A549 (cell line): ENCODE data around the gene HHLA2. TPM values are rescaled to one million over a fixed set of nuclear protein-coding genes. Genes with fewer than 3 reads are reported as not detected.

Source experiments
- ATAC-seq, 2 experiments: fragments of 200-7000 bp in 1 of 2; fragments of >200 bp in 1 of 2; cut with Nextera tagmentation in 1 of 2; cut with Tn5 transposase in 1 of 2; 3 replicates each; pipeline versions ENCODE4 v1.8.0 to v1.9.1; 2018 to 2020; ENCODE audit warnings: mild to moderate bottlenecking in 1 of 2, moderate library complexity in 1 of 2
- CTCF ChIA-PET: fragments of 300-600 bp; sonication (Branson Sonifier 250); formaldehyde crosslinking; extraction: SDS; loops from one replicate; lab custom pipeline; 2021; ENCODE audit warnings: antibody characterized with exemption, inconsistent platforms; lab: Yijun Ruan, JAX
- POLR2A ChIA-PET: fragments of 350-600 bp; formaldehyde crosslinking; extraction: SDS; loops from one replicate; lab custom pipeline; 2021; ENCODE audit warnings: antibody characterized with exemption, inconsistent platforms; lab: Yijun Ruan, JAX
- DNase-seq, 2 experiments: peaks; one replicate each; pipeline versions ENCODE4 v3.0.0 to v3.0.0-alpha.2; 2011 to 2016; ENCODE audit warnings: low read depth in 1 of 2, low spot score in 1 of 2
- FAIRE-seq: peaks from 2 replicates; lab custom pipeline; 2011; peaks lifted over from hg19 to GRCh38; lab: Jason Lieb, UNC
- H3K27ac ChIP-seq, 2 experiments: fragments of >200 bp; sonication (Bioruptor Twin); formaldehyde crosslinking; 3 replicates each; pipeline ENCODE4 v1.5.1; 2016 to 2017
- H3K4me1 ChIP-seq: fragments of >200 bp; sonication (Bioruptor Twin); formaldehyde crosslinking; 3 replicates; pipeline ENCODE4 v1.6.1; 2016
- H3K4me2 ChIP-seq: fragments of >200 bp; sonication (Bioruptor Twin); formaldehyde crosslinking; 3 replicates; pipeline ENCODE4 v1.6.1; 2016
- H3K4me3 ChIP-seq: fragments of >200 bp; sonication (Bioruptor Twin); formaldehyde crosslinking; 3 replicates; pipeline ENCODE4 v1.5.1; 2016
- H3K9me3 ChIP-seq: fragments of >200 bp; sonication (Bioruptor Twin); formaldehyde crosslinking; 3 replicates; pipeline ENCODE4 v1.6.1; 2016
- CBX2 ChIP-seq: fragments of 200-600 bp; sonication (generic); IDR thresholded peaks from 2 replicates; pipeline ENCODE4 v1.6.1; 2016; ENCODE audit warnings: low read depth, mild to moderate bottlenecking, borderline replicate concordance
- CBX8 ChIP-seq: fragments of 200-600 bp; sonication (generic); IDR thresholded peaks from 2 replicates; pipeline ENCODE4 v1.6.1; 2016
- CEBPB ChIP-seq, 2 experiments: fragments of >200 bp in 1 of 2; sonication (Bioruptor Twin) in 1 of 2; formaldehyde crosslinking in 1 of 2; IDR thresholded peaks; 2 replicates each; pipeline ENCODE4 v1.6.1; 2012 to 2016
- EHMT2 ChIP-seq: fragments of 200-600 bp; sonication (generic); IDR thresholded peaks from 2 replicates; pipeline ENCODE4 v1.6.1; 2016; ENCODE audit warnings: antibody characterized with exemption, low read depth, mild to moderate bottlenecking, moderate library complexity
- EP300 ChIP-seq, 2 experiments: fragments of >200 bp; sonication (Bioruptor Twin); formaldehyde crosslinking; IDR thresholded peaks; 2 replicates in 1 of 2; 3 replicates in 1 of 2; pipeline ENCODE4 v1.6.1; 2016 to 2017
- ESRRA ChIP-seq: fragments of 150-350 bp; IDR thresholded peaks from 2 replicates; pipeline ENCODE4 v1.6.1; 2014; ENCODE audit warnings: mild to moderate bottlenecking, low read length, borderline replicate concordance
- FOSB ChIP-seq: fragments of 250-450 bp; sonication (Bioruptor Pico); IDR thresholded peaks from 2 replicates; pipeline ENCODE4 v1.5.0; 2020; ENCODE audit warnings: mild to moderate bottlenecking, moderate library complexity
- HOXA7 ChIP-seq: fragments of 250-450 bp; sonication (Bioruptor Pico); IDR thresholded peaks from 2 replicates; pipeline ENCODE4 v1.5.0; 2020; ENCODE audit warnings: mild to moderate bottlenecking, moderate library complexity
- HOXB5 ChIP-seq: fragments of 250-450 bp; sonication (Bioruptor Pico); IDR thresholded peaks from 2 replicates; pipeline ENCODE4 v1.5.0; 2020; ENCODE audit warnings: mild to moderate bottlenecking, moderate library complexity
- MAZ ChIP-seq: fragments of 150-350 bp; IDR thresholded peaks from 2 replicates; pipeline ENCODE4 v1.6.1; 2014; ENCODE audit warnings: antibody characterized with exemption, low read depth, low read length, borderline replicate concordance
- MYC ChIP-seq: IDR thresholded peaks from 2 replicates; pipeline ENCODE4 v1.6.1; 2012; ENCODE audit warnings: mild to moderate bottlenecking, inconsistent platforms, low read length, improper control_type of control experiment, borderline replicate concordance
- NFE2L2 ChIP-seq: fragments of 150-350 bp; conservative IDR thresholded peaks from 2 replicates; pipeline ENCODE4 v1.6.1; 2014; ENCODE audit warnings: low read length
- RARB ChIP-seq: fragments of 250-450 bp; sonication (Bioruptor Pico); IDR thresholded peaks from 2 replicates; pipeline ENCODE4 v1.8.0; 2021; ENCODE audit warnings: mild to moderate bottlenecking, moderate library complexity
- RNF2 ChIP-seq: fragments of 200-600 bp; sonication (generic); IDR thresholded peaks from 2 replicates; pipeline ENCODE4 v1.6.1; 2016; ENCODE audit warnings: low read depth, mild to moderate bottlenecking, antibody characterized with exemption, moderate library complexity, borderline replicate concordance
- SREBF2 ChIP-seq: fragments of 450-650 bp; IDR thresholded peaks from 2 replicates; pipeline ENCODE4 v1.6.1; 2014; ENCODE audit warnings: mild to moderate bottlenecking, moderate library complexity
- ZFP36 ChIP-seq: fragments of 450-650 bp; IDR thresholded peaks from 2 replicates; pipeline ENCODE4 v1.6.1; 2014; ENCODE audit warnings: borderline replicate concordance; ENCODE audit not compliant: partially characterized antibody
- ZNF302 ChIP-seq: fragments of 250-450 bp; sonication (Bioruptor Pico); IDR thresholded peaks from 2 replicates; pipeline ENCODE4 v1.9.0; 2021; ENCODE audit warnings: inconsistent platforms, mild to moderate bottlenecking, moderate library complexity
- WGBS: methylation state at CpG from one replicate; pipeline ENCODE4 v1.1.6; 2017; ENCODE audit errors: missing lambda C conversion rate; 5-methylcytosine and 5-hydroxymethylcytosine counted together
- polyA plus RNA-seq, 4 experiments: library from polyadenylated mRNA; depleted of rRNA in 3 of 4; stranded (reverse); fragments of >200 nt; fragmentation: RNase III in 1 of 4; extraction: RNeasy Plus Mini Kit Qiagen cat#74134 plus additional on column Dnase treatment in 1 of 4; gene quantifications; 2 replicates in 3 of 4; 3 replicates in 1 of 4; pipeline ENCODE4 v1.2.3, GENCODE V29; 2011 to 2017
- TF ChIP-seq, protein P1 (sequence below): fragments of 450-650 bp; IDR thresholded peaks from 2 replicates; pipeline ENCODE4 v1.6.1; 2014; ENCODE audit warnings: antibody characterized with exemption
- TF ChIP-seq, protein P2 (sequence below): fragments of >200 bp; sonication (Bioruptor Twin); formaldehyde crosslinking; IDR thresholded peaks from 3 replicates; pipeline ENCODE4 v1.5.1; 2016
- TF ChIP-seq, protein P3 (sequence below): fragments of 250-450 bp; sonication (Bioruptor Pico); IDR thresholded peaks from 2 replicates; pipeline ENCODE4 v1.5.0; 2021; ENCODE audit warnings: mild to moderate bottlenecking, moderate library complexity, borderline replicate concordance
- TF ChIP-seq, protein P4 (sequence below): fragments of >200 bp; sonication (Bioruptor Twin); formaldehyde crosslinking; IDR thresholded peaks from 2 replicates; pipeline ENCODE4 v1.6.1; 2016
- TF ChIP-seq, protein P5 (sequence below): fragments of 250-450 bp; sonication (Bioruptor Pico); IDR thresholded peaks from 2 replicates; pipeline ENCODE4 v1.5.0; 2020; ENCODE audit warnings: low read depth, mild to moderate bottlenecking, moderate library complexity

HHLA2 gene
- polyA plus RNA-seq, 2 of the 4 experiments (the other 2 are of a cell fraction): 0.08 to 0.48 TPM

DNA sequence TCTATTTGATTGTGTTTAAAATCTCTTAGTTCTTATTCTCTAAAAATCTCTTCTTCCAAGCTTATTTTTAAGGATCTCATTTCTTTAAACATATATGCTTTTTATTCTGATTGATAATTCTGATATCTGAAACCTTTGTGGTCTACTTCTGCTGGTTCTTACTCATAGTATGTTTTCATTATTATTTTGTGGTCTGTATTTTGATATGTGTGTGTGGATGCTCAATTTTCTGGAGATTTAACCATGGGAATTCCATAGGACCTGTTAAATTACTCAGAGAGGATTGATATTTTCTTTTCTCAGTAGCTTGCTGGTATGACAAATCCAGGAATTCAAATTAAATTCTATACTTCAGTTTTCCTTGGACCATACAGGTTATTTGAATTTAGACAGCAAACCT, 14.7 kb upstream of the HHLA2 start:
- Histone ChIP-seq H3K4me3 (no peak overlapping the region), H3K4me1 (no peaks in the 10 kb centered on the region)
- POLR2A ChIA-PET: no interaction called here
- CTCF ChIA-PET: no interaction called here
- TF ChIP-seq ZFP36 (no peak), NFE2L2 (no peak), EHMT2 (no peak), RNF2 (no peak), ZNF302 (CRISPR knock-in tag) (no peak), CBX8 (no peak), HOXA7 (no peak), RARB (no peak), HOXB5 (CRISPR knock-in tag) (no peak)
- TF ChIP-seq, protein P1, sequence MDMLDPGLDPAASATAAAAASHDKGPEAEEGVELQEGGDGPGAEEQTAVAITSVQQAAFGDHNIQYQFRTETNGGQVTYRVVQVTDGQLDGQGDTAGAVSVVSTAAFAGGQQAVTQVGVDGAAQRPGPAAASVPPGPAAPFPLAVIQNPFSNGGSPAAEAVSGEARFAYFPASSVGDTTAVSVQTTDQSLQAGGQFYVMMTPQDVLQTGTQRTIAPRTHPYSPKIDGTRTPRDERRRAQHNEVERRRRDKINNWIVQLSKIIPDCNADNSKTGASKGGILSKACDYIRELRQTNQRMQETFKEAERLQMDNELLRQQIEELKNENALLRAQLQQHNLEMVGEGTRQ: no peak
- TF ChIP-seq, protein P2, sequence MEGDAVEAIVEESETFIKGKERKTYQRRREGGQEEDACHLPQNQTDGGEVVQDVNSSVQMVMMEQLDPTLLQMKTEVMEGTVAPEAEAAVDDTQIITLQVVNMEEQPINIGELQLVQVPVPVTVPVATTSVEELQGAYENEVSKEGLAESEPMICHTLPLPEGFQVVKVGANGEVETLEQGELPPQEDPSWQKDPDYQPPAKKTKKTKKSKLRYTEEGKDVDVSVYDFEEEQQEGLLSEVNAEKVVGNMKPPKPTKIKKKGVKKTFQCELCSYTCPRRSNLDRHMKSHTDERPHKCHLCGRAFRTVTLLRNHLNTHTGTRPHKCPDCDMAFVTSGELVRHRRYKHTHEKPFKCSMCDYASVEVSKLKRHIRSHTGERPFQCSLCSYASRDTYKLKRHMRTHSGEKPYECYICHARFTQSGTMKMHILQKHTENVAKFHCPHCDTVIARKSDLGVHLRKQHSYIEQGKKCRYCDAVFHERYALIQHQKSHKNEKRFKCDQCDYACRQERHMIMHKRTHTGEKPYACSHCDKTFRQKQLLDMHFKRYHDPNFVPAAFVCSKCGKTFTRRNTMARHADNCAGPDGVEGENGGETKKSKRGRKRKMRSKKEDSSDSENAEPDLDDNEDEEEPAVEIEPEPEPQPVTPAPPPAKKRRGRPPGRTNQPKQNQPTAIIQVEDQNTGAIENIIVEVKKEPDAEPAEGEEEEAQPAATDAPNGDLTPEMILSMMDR: no peak
- TF ChIP-seq, protein P3, sequence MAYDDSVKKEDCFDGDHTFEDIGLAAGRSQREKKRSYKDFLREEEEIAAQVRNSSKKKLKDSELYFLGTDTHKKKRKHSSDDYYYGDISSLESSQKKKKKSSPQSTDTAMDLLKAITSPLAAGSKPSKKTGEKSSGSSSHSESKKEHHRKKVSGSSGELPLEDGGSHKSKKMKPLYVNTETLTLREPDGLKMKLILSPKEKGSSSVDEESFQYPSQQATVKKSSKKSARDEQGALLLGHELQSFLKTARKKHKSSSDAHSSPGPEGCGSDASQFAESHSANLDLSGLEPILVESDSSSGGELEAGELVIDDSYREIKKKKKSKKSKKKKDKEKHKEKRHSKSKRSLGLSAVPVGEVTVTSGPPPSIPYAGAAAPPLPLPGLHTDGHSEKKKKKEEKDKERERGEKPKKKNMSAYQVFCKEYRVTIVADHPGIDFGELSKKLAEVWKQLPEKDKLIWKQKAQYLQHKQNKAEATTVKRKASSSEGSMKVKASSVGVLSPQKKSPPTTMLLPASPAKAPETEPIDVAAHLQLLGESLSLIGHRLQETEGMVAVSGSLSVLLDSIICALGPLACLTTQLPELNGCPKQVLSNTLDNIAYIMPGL (CRISPR knock-in tag): no peak
- TF ChIP-seq, all 56 proteins: peak for 0
- DNase-seq (no peak), ATAC-seq (no peak), FAIRE-seq (no peak)
- Histone ChIP-seq H3K4me2 (no peak overlapping the region), H3K27ac (no peak overlapping the region), H3K9me3 (peaks cover 21% of the 10 kb centered on the region)

DNA sequence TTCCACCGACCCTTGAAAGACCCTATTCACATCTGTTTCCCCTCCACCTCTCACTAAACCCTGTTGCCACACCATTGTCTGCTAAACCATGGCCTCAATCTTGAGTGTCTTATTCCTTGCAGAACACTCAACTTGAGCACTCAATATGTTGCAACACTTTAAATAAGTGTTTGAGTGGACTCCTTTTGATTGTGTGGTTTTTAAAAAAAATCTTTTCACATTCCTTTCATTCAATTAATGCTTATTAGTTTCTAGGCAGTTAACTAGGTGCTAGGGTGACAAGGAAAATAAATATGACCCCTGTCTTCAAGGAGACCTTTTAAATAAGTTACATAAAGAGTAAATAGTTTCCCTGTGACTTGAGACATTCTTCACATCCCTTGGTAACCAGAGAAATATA, 13.3 kb upstream of the HHLA2 start:
- POLR2A ChIA-PET: no interaction called here
- H3K4me3 ChIP-seq: no peak overlapping the region
- ATAC-seq: no peak
- CTCF ChIA-PET: no interaction called here
- TF ChIP-seq CBX2 (no peak), FOSB (CRISPR knock-in tag) (no peak), SREBF2 (no peak), ESRRA (no peak), MAZ (no peak), EP300 (IDR thresholded peaks at IDR 0.05) (no peak), EHMT2 (no peak), MYC (no peak), CEBPB (IDR thresholded peaks at IDR 0.05) (no peak)
- TF ChIP-seq, protein P4, sequence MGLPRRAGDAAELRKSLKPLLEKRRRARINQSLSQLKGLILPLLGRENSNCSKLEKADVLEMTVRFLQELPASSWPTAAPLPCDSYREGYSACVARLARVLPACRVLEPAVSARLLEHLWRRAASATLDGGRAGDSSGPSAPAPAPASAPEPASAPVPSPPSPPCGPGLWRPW: no peak
- TF ChIP-seq, protein P5, sequence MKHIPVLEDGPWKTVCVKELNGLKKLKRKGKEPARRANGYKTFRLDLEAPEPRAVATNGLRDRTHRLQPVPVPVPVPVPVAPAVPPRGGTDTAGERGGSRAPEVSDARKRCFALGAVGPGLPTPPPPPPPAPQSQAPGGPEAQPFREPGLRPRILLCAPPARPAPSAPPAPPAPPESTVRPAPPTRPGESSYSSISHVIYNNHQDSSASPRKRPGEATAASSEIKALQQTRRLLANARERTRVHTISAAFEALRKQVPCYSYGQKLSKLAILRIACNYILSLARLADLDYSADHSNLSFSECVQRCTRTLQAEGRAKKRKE (CRISPR knock-in tag): no peak
- DNase-seq: no peak
- no peak for FAIRE-seq
- no peak overlapping the region for H3K4me2 ChIP-seq
- H3K9me3 ChIP-seq: peaks cover 16% of the 10 kb centered on the region; the same call in 2 of the 3 replicates
- H3K4me1 ChIP-seq: no peaks in the 10 kb centered on the region
- no peak overlapping the region for H3K27ac ChIP-seq
- 5% methylated on average over 1 of the region's 1 CpG for WGBS
